ENCODE data around the gene COBL. TPM values are rescaled to one million over a fixed set of nuclear protein-coding genes. Genes with fewer than 3 reads are reported as not detected.

COBL gene
- total RNA-seq, 1 experiment from 2014 or later = 52.3 TPM

- Histone ChIP-seq H3K9ac (ENCODE audit: extremely low read depth, insufficient read length, low read length) (no peak overlapping the region), H3K18ac (ENCODE audit: insufficient read length, low read depth, low read length) (no peak overlapping the region), H3K9me3 (ENCODE audit: control insufficient read depth, low read depth, low read length) (no peaks in the 10 kb centered on the region), H2AFZ (ENCODE audit: low read length) (no peak overlapping the region), H4K20me1 (ENCODE audit: control insufficient read depth, insufficient read depth, insufficient read length) (no peaks in the 10 kb centered on the region), H3K23me2 (ENCODE audit: insufficient read length, low read depth, low read length, poor library complexity, severe bottlenecking) (no peaks in the 10 kb centered on the region), H3K4me1 (ENCODE audit: insufficient read depth, low read length) (peaks cover 5% of the 10 kb centered on the region; the same call in 1 of the 2 replicates), H4K91ac (ENCODE audit: insufficient read length, low read depth, low read length) (no peak overlapping the region), H3K23ac (ENCODE audit: insufficient read length, low read depth, low read length) (no peak overlapping the region), H3K4me2 (ENCODE audit: insufficient read depth, insufficient read length, low read length) (no peak overlapping the region), H3T11ph (ENCODE audit: low read length) (no peak overlapping the region), H3K14ac (ENCODE audit: insufficient read depth, low read length) (no peak overlapping the region), H4K5ac (ENCODE audit: insufficient read length, low read depth, low read length) (no peak overlapping the region), H3K79me2 (ENCODE audit: insufficient read depth, low read length) (peaks cover 9% of the 10 kb centered on the region; the same call in 1 of the 2 replicates), H3K27me3 (ENCODE audit: insufficient read depth, low read length) (no peaks in the 10 kb centered on the region), H3K56ac (ENCODE audit: insufficient read length, low read depth, low read length) (no peak overlapping the region), H2AK5ac (ENCODE audit: insufficient read length, low read length) (no peak overlapping the region), H2BK12ac (ENCODE audit: insufficient read length, low read depth, low read length) (no peak overlapping the region), H4K8ac (replicated peaks; ENCODE audit: insufficient read length, low read depth, low read length) (no peak overlapping the region), H3K27ac (ENCODE audit: insufficient read length, low read depth, low read length) (no peak overlapping the region), H2BK15ac (ENCODE audit: low read depth, low read length) (no peak overlapping the region), H2BK20ac (ENCODE audit: low read depth, low read length, poor library complexity, severe bottlenecking) (no peak overlapping the region), H3K4ac (ENCODE audit: low read depth, low read length) (no peak overlapping the region), H3K79me1 (ENCODE audit: insufficient read depth, low read depth, low read length, poor library complexity, severe bottlenecking) (peaks cover 3% of the 10 kb centered on the region), H2BK5ac (ENCODE audit: insufficient read length, low read length) (no peak overlapping the region), H2BK120ac (ENCODE audit: low read depth, low read length, poor library complexity, severe bottlenecking) (no peak overlapping the region)
- H3K9me3 Mint-ChIP-seq = no peaks in the 10 kb centered on the region
- TF ChIP-seq CTCF (conservative IDR thresholded peaks at IDR 0.05) = no peak
- no peak for DNase-seq
- no peak overlapping the region for H3K27ac Mint-ChIP-seq
- peaks cover 53 to 56% of the 10 kb centered on the region in 2 experiments for H3K4me1 Mint-ChIP-seq
- no peak overlapping the region for H3K4me3 Mint-ChIP-seq
- H3K36me3 Mint-ChIP-seq (ENCODE audit: insufficient read depth in 1 of 3, low read depth in 3 of 3) = peaks cover 0 to 2% (median 0%) of the 10 kb centered on the region in 3 experiments; a peak in 1 of 7 replicates
- no CpG with 5 or more reads among the region's 1 CpG for WGBS (ENCODE audit: extremely low coverage, insufficient read length, low lambda C conversion rate)
- H3K27me3 Mint-ChIP-seq (ENCODE audit: low read depth) = no peaks in the 10 kb centered on the region
Measured at GRCh38 chr7:51273360-51273759, 43.2 kb downstream of the COBL start.

All from H9 (cell line).